Activated CD8-positive, alpha-beta memory T cell treated with anti-CD3 and anti-CD28 coated beads, Interleukin-2, amount 10 ng/mL, durations not matched to agents 7 days and 5 days (primary cell): Measurements from ENCODE around the gene CCDC154. TPM values are rescaled to one million over a fixed set of nuclear protein-coding genes. Genes with fewer than 3 reads are reported as not detected.

Experiments
- ATAC-seq: fragments of 150-1000 bp; cut with Tn5 transposase; one replicate; pipeline ENCODE4 v1.10.0; 2021; ENCODE audit warnings: moderate library complexity
- CTCF ChIA-PET: fragments of 350-600 bp; sonication (Branson Sonifier 250); formaldehyde crosslinking; loops from one replicate; lab custom pipeline; 2021; ENCODE audit warnings: antibody characterized with exemption; lab: Charles Lee
- DNase-seq: peaks from one replicate; pipeline ENCODE4 v3.0.0-alpha.2; 2020
- H3K27ac Mint-ChIP-seq: one replicate; pipeline ENCODE4 v1.8.0; 2021; ENCODE audit warnings: mild to moderate bottlenecking, mixed read lengths
- H3K27me3 Mint-ChIP-seq: one replicate; pipeline ENCODE4 v1.8.0; 2021; ENCODE audit warnings: mixed read lengths
- H3K36me3 Mint-ChIP-seq: one replicate; pipeline ENCODE4 v1.8.0; 2021; ENCODE audit warnings: mild to moderate bottlenecking, mixed read lengths
- H3K4me1 Mint-ChIP-seq: one replicate; pipeline ENCODE4 v1.8.0; 2021; ENCODE audit warnings: mixed read lengths
- H3K4me3 Mint-ChIP-seq: one replicate; pipeline ENCODE4 v1.8.0; 2021; ENCODE audit warnings: mild to moderate bottlenecking, moderate library complexity, mixed read lengths
- H3K9me3 Mint-ChIP-seq: one replicate; pipeline ENCODE4 v1.8.0; 2022; ENCODE audit warnings: low read depth, mixed read lengths
- total RNA-seq, 2 experiments: library from RNA; stranded (reverse); gene quantifications; one replicate each; pipeline ENCODE4 v1.2.3, GENCODE V29; 2021

Gene CCDC154, protein sequence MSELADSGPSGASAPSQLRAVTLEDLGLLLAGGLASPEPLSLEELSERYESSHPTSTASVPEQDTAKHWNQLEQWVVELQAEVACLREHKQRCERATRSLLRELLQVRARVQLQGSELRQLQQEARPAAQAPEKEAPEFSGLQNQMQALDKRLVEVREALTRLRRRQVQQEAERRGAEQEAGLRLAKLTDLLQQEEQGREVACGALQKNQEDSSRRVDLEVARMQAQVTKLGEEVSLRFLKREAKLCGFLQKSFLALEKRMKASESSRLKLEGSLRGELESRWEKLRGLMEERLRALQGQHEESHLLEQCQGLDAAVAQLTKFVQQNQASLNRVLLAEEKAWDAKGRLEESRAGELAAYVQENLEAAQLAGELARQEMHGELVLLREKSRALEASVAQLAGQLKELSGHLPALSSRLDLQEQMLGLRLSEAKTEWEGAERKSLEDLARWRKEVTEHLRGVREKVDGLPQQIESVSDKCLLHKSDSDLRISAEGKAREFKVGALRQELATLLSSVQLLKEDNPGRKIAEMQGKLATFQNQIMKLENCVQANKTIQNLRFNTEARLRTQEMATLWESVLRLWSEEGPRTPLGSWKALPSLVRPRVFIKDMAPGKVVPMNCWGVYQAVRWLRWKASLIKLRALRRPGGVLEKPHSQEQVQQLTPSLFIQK
- 1 to 10 TPM; 2.0 to 2.9 TPM for total RNA-seq

DNA sequence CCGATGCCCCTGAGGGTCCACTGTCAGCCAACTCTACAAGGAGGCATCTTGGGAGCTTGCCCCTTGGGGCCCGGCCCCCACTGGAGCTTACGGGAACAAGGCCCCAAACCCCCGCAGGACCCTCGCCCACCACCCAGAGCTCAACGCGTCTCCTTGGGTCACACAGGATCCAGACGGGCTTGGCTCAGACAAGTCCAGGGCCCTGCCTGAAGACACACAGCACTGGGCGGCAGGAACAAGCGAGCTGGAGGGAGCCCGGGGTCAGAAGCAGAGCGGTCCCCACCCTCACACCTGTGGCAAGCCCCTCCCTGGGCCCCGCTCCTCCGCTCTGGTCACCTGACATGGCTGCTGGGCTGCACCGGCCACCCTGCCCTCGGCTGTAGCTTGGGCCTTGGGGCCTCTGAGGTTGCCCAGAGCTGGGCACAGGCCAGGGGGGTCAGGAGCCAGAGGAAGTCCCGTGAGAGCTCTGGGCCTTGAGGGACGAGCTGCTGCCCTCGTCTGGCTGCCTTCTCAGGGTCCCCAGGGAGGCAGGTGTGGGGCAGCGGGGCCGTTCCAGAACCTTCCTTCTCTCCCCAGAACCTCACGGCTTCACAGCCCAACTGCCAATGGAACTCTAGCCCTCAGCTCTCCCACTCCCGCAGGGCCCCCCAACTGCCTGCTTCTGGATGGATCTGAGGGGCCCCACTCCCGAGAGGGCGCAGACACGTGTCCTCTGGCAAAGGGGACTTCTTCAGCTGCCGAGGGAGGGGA is at the start of gene CCDC154:
CCDC154 (minus strand) TSS at position 577 of the 750 bp plus-strand sequence; CDS start at position 343, 234 bp downstream.
- CTCF ChIA-PET = no interaction called here
- DNase-seq (no peak), ATAC-seq (no peak)
- Mint-ChIP-seq H3K9me3 (no peaks in the 10 kb centered on the region), H3K4me1 (no peaks in the 10 kb centered on the region), H3K27me3 (no peaks in the 10 kb centered on the region), H3K36me3 (no peaks in the 10 kb centered on the region), H3K27ac (no peak within 1 kb of the TSS), H3K4me3 (no peak within 1 kb of the TSS)

DNA sequence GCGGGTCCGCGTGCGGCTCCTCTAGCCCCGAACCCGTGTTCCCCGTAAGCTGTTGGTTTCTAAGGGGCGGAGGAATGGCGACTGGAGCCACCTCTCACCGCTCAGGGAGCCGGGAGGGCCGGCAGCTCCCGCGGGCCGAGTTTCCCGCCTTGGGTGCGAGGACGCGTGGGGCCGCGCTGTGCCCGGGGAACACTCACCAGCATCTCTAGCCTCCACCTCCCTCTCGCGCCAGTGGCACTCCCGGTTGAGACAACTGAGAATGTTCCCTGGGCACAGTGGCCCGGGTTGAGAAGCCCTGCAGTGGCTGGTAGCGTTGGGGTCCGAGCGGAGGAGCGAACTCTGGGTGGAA is 49.4 kb upstream of the CCDC154 start:
- peaks cover 2% of the 10 kb centered on the region for H3K36me3 Mint-ChIP-seq
- H3K27ac Mint-ChIP-seq = peak overlapping the region; percentile 82
- DNase-seq = no peak
- no peaks in the 10 kb centered on the region for H3K27me3 Mint-ChIP-seq
- H3K9me3 Mint-ChIP-seq = no peaks in the 10 kb centered on the region
- peaks cover 17% of the 10 kb centered on the region for H3K4me1 Mint-ChIP-seq
- peak; percentile 17 for ATAC-seq
- CTCF ChIA-PET = interaction anchor here (1.2 to 1.6 kb wide), 3 partner anchors 21 to 130 kb away, joined by 3 to 6 read pairs (median 4); partner anchors contain the start of gene TMEM204
- peak overlapping the region; percentile 79 for H3K4me3 Mint-ChIP-seq

DNA sequence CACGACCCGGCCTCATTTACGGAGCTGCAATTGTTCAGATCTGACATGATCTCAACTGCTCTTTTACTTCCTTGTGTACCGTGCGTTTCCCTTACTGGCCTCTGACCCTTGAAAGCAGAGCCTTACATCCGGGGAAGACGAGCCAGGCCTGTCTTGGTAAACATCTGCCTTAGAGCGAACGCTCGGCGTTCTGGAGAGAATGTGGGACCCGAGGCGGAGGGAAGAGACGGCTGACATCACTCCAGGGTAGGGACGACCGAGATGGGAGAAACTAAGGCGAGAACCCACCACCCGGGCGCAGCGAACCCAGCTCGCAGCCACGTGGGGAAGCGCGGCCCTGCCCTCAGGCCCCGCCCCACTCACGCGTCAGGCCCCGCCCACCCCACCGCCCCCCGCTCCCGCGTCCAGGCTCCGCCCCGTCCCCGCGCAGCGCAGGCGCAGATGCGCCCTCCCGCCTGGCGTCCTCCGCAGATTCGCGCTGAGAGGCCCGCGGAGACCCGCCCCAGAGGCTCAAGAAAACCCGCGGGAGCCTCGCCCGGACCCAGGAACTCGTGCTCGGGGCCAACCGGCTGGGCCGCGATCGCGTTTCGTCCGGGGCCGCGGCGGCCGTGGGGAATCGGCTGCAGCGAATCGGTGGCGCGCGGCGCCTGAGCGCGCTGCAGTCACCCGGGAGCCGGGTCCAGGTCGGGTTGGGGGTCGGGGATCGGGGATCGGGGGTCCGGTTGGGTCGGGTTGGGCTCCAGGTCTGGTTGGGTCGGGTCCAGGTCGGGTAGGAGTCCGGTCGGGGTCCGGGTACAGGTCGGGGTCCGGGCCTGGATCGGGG is 48.8 kb upstream of the CCDC154 start, which contains the start of gene TELO2:
TELO2 (plus strand) TSS at position 438 of the 823 bp plus-strand sequence. CDS start 922 bp downstream, outside the sequence.
- Mint-ChIP-seq H3K27me3 (no peaks in the 10 kb centered on the region), H3K36me3 (peaks cover under 1% of the 10 kb centered on the region), H3K4me1 (peaks cover 17% of the 10 kb centered on the region), H3K9me3 (no peaks in the 10 kb centered on the region), H3K27ac (peak within 1 kb of the TSS; percentile 91), H3K4me3 (peak within 1 kb of the TSS; percentile 79)
- ATAC-seq (peak; percentile 89), DNase-seq (peak; percentile 89)
- CTCF ChIA-PET = interaction anchor here (1.0 to 1.6 kb wide), 4 partner anchors 21 to 213 kb away, joined by 3 to 6 read pairs (median 4); partner anchors contain the start of genes MAPK8IP3 and TMEM204

DNA sequence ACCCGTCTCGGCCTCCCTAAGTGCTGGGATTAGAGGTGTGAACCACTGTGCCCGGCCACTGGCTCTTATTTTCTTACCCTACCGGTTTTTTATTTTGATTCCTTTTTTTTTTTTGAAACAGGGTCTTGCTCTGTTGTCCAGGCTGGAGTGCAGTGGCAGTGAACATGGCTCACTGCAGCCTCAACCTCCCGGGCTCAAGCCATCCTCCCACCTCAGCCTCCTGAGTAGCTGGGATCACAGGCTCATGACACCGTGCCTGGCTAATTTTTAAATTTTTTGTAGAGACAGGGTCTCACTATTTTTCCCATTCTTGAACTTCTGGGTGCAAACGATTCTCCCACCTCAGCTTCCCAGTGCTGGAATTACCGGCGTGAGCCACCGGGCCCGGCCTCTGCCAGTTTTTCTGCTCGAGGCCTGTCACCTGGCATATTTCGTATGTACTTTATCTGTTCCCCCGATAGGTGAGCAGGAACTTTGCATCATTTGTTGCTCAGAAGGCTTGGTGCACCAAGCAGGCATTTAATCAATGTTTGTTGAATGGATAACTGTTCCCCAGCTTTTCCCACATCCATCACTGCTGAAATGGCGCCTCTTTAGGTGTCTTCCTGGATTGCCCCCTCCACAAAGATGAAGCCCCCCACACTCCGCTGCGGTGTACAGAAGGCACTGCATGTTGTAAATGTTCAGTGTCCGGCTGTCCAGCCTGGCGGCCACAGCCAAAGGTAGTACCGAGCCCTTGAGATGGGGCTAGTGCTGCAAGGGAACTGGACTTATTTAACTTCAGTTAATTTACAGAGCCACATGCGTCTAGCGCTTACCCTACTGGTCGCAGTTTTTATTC is 47.9 kb upstream of the CCDC154 start:
- no peaks in the 10 kb centered on the region for H3K36me3 Mint-ChIP-seq
- peak overlapping the region; percentile 91 for H3K27ac Mint-ChIP-seq
- ATAC-seq (no peak), DNase-seq (no peak)
- no peaks in the 10 kb centered on the region for H3K27me3 Mint-ChIP-seq
- no peaks in the 10 kb centered on the region for H3K9me3 Mint-ChIP-seq
- H3K4me1 Mint-ChIP-seq = peaks cover 17% of the 10 kb centered on the region
- H3K4me3 Mint-ChIP-seq = peak overlapping the region; percentile 79
- CTCF ChIA-PET = interaction anchor here (1.0 to 1.5 kb wide), 3 partner anchors 20 to 214 kb away, joined by 3 to 6 read pairs (median 4); partner anchors contain the start of gene MAPK8IP3

DNA sequence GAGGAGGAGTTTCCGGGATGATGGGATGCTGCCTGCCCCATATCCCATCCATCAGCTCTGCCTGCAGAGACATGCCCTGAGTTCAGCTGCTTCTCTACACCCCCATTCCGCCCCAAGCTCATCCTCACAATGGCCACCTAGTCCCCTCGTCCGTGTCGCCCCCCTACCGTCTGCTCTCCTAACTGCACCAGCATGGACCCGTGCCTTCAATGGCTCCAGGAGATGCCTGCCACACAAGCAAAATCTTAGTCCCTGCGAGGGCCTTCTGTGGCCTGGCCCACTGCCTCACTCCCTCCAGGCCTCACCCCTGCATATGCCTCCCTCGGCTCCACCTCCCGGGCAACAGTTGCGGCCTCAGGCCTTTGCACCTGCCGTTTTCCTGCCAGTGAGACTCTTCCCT is 47.0 kb upstream of the CCDC154 start:
- Mint-ChIP-seq H3K27ac (no peak overlapping the region), H3K36me3 (no peaks in the 10 kb centered on the region)

DNA sequence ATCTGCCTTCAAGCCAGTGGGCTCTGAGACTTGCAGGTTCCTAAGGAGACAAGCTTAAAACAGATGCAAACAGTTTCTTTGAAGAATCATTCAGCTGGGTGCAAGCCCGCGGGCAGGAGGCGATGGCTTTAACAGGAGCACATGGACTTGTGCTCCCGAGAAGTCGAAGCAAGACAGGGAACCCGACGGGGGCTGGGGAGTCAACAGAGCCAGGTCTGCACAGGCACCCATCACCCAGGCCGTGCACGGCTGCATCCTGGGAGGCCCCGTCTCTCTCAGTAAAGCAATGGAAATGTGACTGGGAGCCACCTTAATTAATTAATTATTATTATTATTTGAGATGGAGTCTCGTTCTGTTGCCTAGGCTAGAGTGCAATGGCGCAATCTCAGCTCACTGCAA is 44.7 kb upstream of the CCDC154 start:
- Mint-ChIP-seq H3K9me3 (no peaks in the 10 kb centered on the region), H3K4me3 (no peak overlapping the region), H3K27me3 (no peaks in the 10 kb centered on the region), H3K4me1 (peaks cover 10% of the 10 kb centered on the region), H3K36me3 (no peaks in the 10 kb centered on the region), H3K27ac (no peak overlapping the region)
- DNase-seq = no peak
- CTCF ChIA-PET = no interaction called here
- ATAC-seq = no peak

More for the DNA sequence above, 47.0 kb upstream of the CCDC154 start:
- DNase-seq (no peak), ATAC-seq (no peak)
- H3K4me3 Mint-ChIP-seq = no peak overlapping the region
- H3K4me1 Mint-ChIP-seq = peaks cover 17% of the 10 kb centered on the region
- CTCF ChIA-PET = no interaction called here
- H3K9me3 Mint-ChIP-seq = no peaks in the 10 kb centered on the region
- no peaks in the 10 kb centered on the region for H3K27me3 Mint-ChIP-seq

DNA sequence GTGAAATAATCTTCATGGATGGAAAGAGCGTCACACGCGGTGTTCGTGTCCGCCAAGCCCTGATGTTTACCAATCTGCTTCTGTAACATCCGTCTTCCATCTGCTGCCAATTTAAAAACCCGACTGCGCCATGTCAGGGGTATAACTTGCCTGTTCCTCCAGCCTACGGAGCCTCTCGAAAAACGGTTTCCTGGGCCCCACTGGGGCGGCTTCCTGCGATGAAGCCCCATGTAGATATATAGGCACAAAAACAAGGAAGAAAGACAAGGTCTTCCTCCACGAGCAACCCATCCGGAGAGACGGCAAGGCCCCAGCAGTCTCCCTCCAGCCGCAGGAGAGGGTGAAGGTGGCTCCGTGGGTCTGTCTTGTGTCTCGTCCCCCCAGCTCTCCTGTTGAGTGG is 44.3 kb upstream of the CCDC154 start, which contains the start of gene PTX4:
PTX4 (minus strand) TSS at position 326 of the 400 bp plus-strand sequence; CDS start at position 291, 35 bp downstream.
- no peak for DNase-seq
- Mint-ChIP-seq H3K9me3 (no peaks in the 10 kb centered on the region), H3K27ac (no peak within 1 kb of the TSS), H3K4me3 (no peak within 1 kb of the TSS), H3K27me3 (no peaks in the 10 kb centered on the region), H3K4me1 (peaks cover 8% of the 10 kb centered on the region), H3K36me3 (no peaks in the 10 kb centered on the region)
- CTCF ChIA-PET = no interaction called here
- ATAC-seq = no peak

DNA sequence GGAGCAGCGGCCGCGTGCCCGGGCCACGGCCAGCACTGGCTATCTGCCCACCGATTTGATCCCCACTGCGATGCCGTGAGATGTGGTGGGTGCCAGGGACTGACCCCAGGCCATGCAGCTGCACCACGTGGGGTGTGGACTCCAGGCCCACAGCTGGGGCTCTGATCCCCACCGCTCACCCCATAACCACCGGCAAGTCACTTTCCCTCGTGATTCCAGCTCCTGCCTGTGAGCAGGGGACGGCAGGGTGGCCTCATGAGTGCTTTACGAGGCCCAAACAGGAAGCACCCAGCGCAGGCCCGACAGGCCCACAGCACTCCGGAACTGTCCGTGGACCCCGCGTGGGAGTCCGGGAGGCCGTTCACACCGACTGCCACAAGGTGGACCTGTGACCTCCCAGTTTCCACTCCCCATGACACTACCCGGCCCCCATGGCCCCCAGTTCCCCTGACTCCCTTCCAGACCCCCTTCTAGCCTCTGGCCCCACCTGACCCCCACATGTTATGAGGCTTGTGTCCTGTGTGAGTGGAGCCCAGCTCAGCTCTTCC is 43.8 kb upstream of the CCDC154 start:
- no peak overlapping the region for H3K27ac Mint-ChIP-seq
- H3K9me3 Mint-ChIP-seq = no peaks in the 10 kb centered on the region
- no peaks in the 10 kb centered on the region for H3K27me3 Mint-ChIP-seq
- H3K36me3 Mint-ChIP-seq = no peaks in the 10 kb centered on the region
- no peak overlapping the region for H3K4me3 Mint-ChIP-seq
- H3K4me1 Mint-ChIP-seq = peaks cover 8% of the 10 kb centered on the region
- DNase-seq (no peak), ATAC-seq (no peak)
- CTCF ChIA-PET = no interaction called here

DNA sequence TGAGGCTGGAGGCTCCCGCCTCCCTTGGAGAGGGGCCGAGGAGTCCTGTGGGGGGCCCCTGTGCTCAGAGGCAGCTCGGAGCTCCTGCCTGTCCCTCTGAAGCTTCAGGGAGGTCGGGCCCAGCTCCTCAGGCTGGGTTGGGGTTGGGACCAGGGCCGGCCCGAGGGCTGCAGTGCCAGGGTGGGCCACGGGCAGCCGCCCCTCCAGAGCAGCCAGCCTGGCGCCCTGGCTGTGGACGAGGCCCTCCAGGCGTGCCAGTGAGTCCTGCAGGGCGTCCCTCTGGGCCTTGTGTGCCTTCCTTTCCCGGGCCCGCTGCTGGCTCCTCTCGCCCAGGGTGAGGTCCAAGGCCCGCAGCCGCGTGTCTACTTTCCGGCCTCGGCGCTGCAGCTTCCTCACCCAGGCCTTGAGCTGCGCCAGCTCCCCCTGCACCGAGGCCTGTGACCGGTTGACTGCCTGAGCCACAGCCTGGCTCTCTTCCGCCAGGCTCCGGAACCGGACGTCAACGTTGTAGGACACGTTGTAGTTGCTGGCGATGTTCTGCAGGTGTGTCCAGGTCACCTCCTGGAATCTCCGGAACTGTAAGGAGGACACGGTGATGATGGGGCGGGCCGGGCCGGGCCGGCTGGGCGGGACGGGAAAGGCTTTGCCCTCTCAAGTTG is 43.2 kb upstream of the CCDC154 start:
- Mint-ChIP-seq H3K4me3 (no peak overlapping the region), H3K27me3 (no peaks in the 10 kb centered on the region), H3K9me3 (no peaks in the 10 kb centered on the region), H3K27ac (no peak overlapping the region), H3K36me3 (no peaks in the 10 kb centered on the region), H3K4me1 (peaks cover 3% of the 10 kb centered on the region)
- DNase-seq (no peak), ATAC-seq (no peak)
- CTCF ChIA-PET = no interaction called here

DNA sequence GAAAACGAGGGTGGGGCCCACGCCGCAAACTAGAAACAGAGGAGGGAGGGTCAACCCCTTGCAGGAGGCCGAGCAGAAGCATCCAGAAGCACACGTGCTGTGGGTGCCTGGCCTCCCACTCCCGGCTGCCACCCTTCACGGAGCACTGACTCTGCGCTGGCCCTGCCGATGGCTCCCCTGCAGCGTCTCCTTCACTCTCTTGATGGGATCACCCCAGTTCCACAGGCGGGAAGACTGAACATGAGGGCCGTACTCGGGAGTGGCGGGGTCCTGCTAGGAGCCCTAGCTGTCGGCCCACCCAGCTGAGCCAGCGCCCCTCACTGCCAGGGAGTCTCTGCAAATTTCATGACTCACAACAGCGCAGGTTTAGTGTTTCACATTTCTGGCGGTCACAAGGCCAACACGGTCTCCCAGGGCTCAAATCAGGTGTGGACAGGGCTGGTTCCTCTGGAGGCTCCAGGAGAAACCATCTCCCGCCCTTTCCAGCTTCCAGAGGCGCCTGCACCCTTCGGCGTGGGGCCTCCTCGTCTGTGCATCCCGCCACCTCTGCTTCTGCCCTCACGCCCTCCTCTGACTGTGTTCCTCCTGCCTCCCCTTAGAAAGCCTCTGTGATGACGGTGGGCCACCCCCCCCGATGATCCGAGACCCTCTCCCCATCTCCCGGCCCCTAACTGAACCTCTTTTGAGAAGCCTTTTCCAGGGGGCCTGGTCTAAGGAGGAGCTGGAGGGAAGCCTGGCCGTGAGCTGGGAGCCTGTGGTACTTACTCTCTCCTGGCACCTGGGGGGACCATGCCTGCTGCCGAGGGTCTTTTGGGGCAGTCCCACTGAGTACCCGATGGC is 42.4 kb upstream of the CCDC154 start:
- no peaks in the 10 kb centered on the region for H3K36me3 Mint-ChIP-seq
- ATAC-seq = no peak
- H3K4me3 Mint-ChIP-seq = no peak overlapping the region
- H3K27me3 Mint-ChIP-seq = no peaks in the 10 kb centered on the region
- CTCF ChIA-PET = no interaction called here
- H3K9me3 Mint-ChIP-seq = no peaks in the 10 kb centered on the region
- no peaks in the 10 kb centered on the region for H3K4me1 Mint-ChIP-seq
- DNase-seq = no peak
- H3K27ac Mint-ChIP-seq = no peak overlapping the region
